GM10847 (cell line): Measurements from ENCODE around the gene RHAG.

Experiments used
- POLR2A ChIP-seq: IDR thresholded peaks from 2 replicates; pipeline ENCODE4 v1.6.1; 2011; ENCODE audit not compliant: insufficient read length; ENCODE audit errors: extremely low read depth

Gene RHAG

GRCh38 chr6:49646130-49646824 is 9.6 kb upstream of the RHAG start:
- no peak for TF ChIP-seq POLR2A

GRCh38 chr6:49645139-49645538 is 8.5 kb upstream of the RHAG start:
- no peak for TF ChIP-seq POLR2A

GRCh38 chr6:49639177-49639817 is 2.7 kb upstream of the RHAG start:
- TF ChIP-seq POLR2A = no peak

GRCh38 chr6:49637350-49637731 is 702 bp upstream of the RHAG start:
- TF ChIP-seq POLR2A = no peak

- no peak for TF ChIP-seq POLR2A
Measured at GRCh38 chr6:49635978-49636712, 494 bp downstream of the RHAG start.

- TF ChIP-seq POLR2A = no peak
Measured at GRCh38 chr6:49635480-49635879, 1.2 kb downstream of the RHAG start.

- TF ChIP-seq POLR2A = no peak
Measured at GRCh38 chr6:49634836-49635218, 1.8 kb downstream of the RHAG start.

GRCh38 chr6:49634092-49634835 is 2.4 kb downstream of the RHAG start:
- no peak for TF ChIP-seq POLR2A

GRCh38 chr6:49633541-49633940 is 3.1 kb downstream of the RHAG start:
- no peak for TF ChIP-seq POLR2A

- no peak for TF ChIP-seq POLR2A
Measured at GRCh38 chr6:49632727-49633126, 3.9 kb downstream of the RHAG start.

GRCh38 chr6:49626811-49627210 is 9.8 kb downstream of the RHAG start:
- TF ChIP-seq POLR2A = no peak

GRCh38 chr6:49618257-49618656 is 18.4 kb downstream of the RHAG start:
- no peak for TF ChIP-seq POLR2A

GRCh38 chr6:49609285-49609684 is 27.4 kb downstream of the RHAG start:
- no peak for TF ChIP-seq POLR2A

- TF ChIP-seq POLR2A = no peak
Measured at GRCh38 chr6:49607391-49607982, 29.2 kb downstream of the RHAG start.

GRCh38 chr6:49606721-49607390 is 29.8 kb downstream of the RHAG start:
- no peak for TF ChIP-seq POLR2A
